ENCODE measurements around the gene MRPL24. TPM values are rescaled to one million over a fixed set of nuclear protein-coding genes. Genes with fewer than 3 reads are reported as not detected.

Gene MRPL24
- total RNA-seq, 1 experiment from 2014 or later, result 27.3 TPM

DNA sequence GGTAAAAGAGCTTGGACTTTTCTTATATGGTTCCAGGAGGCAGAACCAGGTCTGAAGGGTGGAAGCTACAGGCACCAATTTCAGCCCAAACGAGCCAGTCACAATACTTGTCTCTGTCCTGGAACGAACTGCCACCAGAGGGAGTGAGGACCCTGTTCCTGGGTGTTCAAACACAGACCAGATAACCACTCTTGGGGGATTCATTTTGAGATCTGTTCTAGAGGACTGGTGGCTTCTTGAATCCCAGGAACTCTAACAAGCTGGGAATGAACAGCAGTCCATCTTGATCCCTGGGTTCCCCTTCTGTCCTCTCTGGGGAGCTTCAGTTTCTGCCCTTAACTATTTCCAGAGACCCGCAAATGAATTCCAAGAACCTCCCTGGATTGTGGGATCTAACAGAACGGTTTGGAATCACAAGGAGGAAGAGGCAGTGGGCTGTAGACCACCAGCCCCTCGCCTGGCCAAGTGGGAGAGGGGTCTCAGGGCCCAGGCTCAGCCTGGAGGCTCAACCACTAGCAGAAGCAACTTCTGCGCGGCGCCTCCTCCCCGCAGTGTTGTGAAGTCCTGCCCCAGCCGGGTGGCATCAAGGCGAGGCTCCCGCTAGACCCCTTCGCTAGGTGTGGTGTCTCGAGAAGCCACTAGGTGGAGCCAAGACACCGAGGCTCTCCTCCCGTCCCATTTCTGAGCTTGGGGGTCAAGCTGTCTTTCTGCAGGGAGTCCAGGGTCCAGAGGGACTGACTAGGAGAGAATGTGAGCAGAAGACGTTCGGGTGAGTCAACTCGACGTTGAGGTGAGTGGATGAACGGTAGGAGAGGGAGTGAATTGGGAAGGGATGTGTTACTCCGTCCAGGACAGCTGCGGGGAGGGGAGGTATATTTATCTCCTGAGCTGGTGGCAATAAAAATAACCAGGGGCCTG lies 51.6 kb downstream of the MRPL24 start:
- H3K4me3 Mint-ChIP-seq, result peak overlapping the region; percentile 43 to 76
- H2BK20ac ChIP-seq (ENCODE audit: low read depth, low read length, poor library complexity, severe bottlenecking), result no peak overlapping the region
- no peak overlapping the region for H2BK15ac ChIP-seq (ENCODE audit: low read depth, low read length)
- H3K4ac ChIP-seq (ENCODE audit: low read depth, low read length), result no peak overlapping the region
- no peak overlapping the region for H3K56ac ChIP-seq (ENCODE audit: insufficient read length, low read depth, low read length)
- no peak overlapping the region for H2BK12ac ChIP-seq (ENCODE audit: insufficient read length, low read depth, low read length)
- H3K14ac ChIP-seq (ENCODE audit: insufficient read depth, low read length), result no peak overlapping the region
- no peaks in the 10 kb centered on the region for H3K79me1 ChIP-seq (ENCODE audit: insufficient read depth, low read depth, low read length, poor library complexity, severe bottlenecking)
- H3K23ac ChIP-seq (ENCODE audit: insufficient read length, low read depth, low read length), result no peak overlapping the region
- no peak overlapping the region for H4K91ac ChIP-seq (ENCODE audit: insufficient read length, low read depth, low read length)
- H3K27me3 ChIP-seq (ENCODE audit: insufficient read depth, low read length), result no peaks in the 10 kb centered on the region
- H2BK5ac ChIP-seq (ENCODE audit: insufficient read length, low read length), result no peak overlapping the region
- no peak overlapping the region for H2AK5ac ChIP-seq (ENCODE audit: insufficient read length, low read length)
- peaks cover 16% of the 10 kb centered on the region for H3K27me3 Mint-ChIP-seq (ENCODE audit: low read depth)
- H3K79me2 ChIP-seq (ENCODE audit: insufficient read depth, low read length), result no peaks in the 10 kb centered on the region
- H3K27ac ChIP-seq (ENCODE audit: insufficient read length, low read depth, low read length), result no peak overlapping the region
- H3K23me2 ChIP-seq (ENCODE audit: insufficient read length, low read depth, low read length, poor library complexity, severe bottlenecking), result peaks cover 10% of the 10 kb centered on the region
- TF ChIP-seq, protein P1, sequence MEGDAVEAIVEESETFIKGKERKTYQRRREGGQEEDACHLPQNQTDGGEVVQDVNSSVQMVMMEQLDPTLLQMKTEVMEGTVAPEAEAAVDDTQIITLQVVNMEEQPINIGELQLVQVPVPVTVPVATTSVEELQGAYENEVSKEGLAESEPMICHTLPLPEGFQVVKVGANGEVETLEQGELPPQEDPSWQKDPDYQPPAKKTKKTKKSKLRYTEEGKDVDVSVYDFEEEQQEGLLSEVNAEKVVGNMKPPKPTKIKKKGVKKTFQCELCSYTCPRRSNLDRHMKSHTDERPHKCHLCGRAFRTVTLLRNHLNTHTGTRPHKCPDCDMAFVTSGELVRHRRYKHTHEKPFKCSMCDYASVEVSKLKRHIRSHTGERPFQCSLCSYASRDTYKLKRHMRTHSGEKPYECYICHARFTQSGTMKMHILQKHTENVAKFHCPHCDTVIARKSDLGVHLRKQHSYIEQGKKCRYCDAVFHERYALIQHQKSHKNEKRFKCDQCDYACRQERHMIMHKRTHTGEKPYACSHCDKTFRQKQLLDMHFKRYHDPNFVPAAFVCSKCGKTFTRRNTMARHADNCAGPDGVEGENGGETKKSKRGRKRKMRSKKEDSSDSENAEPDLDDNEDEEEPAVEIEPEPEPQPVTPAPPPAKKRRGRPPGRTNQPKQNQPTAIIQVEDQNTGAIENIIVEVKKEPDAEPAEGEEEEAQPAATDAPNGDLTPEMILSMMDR (conservative IDR thresholded peaks at IDR 0.05), result peak; percentile 81
- H3K36me3 Mint-ChIP-seq (ENCODE audit: insufficient read depth in 1 of 3, low read depth in 3 of 3), result no peaks in the 10 kb centered on the region
- WGBS (ENCODE audit: extremely low coverage, insufficient read length, low lambda C conversion rate), result no CpG with 5 or more reads among the region's 23 CpGs
- peaks cover 0 to 5% of the 10 kb centered on the region in 2 experiments; a peak in 1 of 5 replicates for H3K9me3 Mint-ChIP-seq
- no peak overlapping the region for H2AFZ ChIP-seq (ENCODE audit: low read length)
- H3K18ac ChIP-seq (ENCODE audit: insufficient read length, low read depth, low read length), result no peak overlapping the region
- H4K8ac ChIP-seq (replicated peaks; ENCODE audit: insufficient read length, low read depth, low read length), result no peak overlapping the region
- H3K9ac ChIP-seq (ENCODE audit: extremely low read depth, insufficient read length, low read length), result no peak overlapping the region
- peak overlapping the region; percentile 79 for H3K4me2 ChIP-seq (ENCODE audit: insufficient read depth, insufficient read length, low read length)
- H3K27ac Mint-ChIP-seq, result peak overlapping the region in 2 of 3 experiments; percentile 46 to 61; a peak in 3 of 7 replicates
- peaks cover 52 to 56% of the 10 kb centered on the region in 2 experiments for H3K4me1 Mint-ChIP-seq
- peaks cover 17% of the 10 kb centered on the region; the same call in 1 of the 2 replicates for H3K4me1 ChIP-seq (ENCODE audit: insufficient read depth, low read length)
- H2BK120ac ChIP-seq (ENCODE audit: low read depth, low read length, poor library complexity, severe bottlenecking), result no peak overlapping the region
- no peaks in the 10 kb centered on the region for H3K9me3 ChIP-seq (ENCODE audit: control insufficient read depth, low read depth, low read length)
- peak; percentile 93 for DNase-seq
- no peak overlapping the region for H4K5ac ChIP-seq (ENCODE audit: insufficient read length, low read depth, low read length)
- no peaks in the 10 kb centered on the region for H4K20me1 ChIP-seq (ENCODE audit: control insufficient read depth, insufficient read depth, insufficient read length)
- no peak overlapping the region for H3T11ph ChIP-seq (ENCODE audit: low read length)

Other genes with a start within 250 kb of the MRPL24 start
- gene MEF2D, start 240.3 kb downstream of the MRPL24 start, total RNA-seq (2021), result 18.7 and 20.8 TPM in 2 replicates
- gene IQGAP3, start 168.5 kb downstream of the MRPL24 start, total RNA-seq (2021), result 24.5 and 24.7 TPM in 2 replicates
- 0.26 TPM in 1 of 2 replicates, not detected in the other for gene TTC24, start 161.4 kb downstream of the MRPL24 start, total RNA-seq (2021)
- gene NAXE, start 149.3 kb downstream of the MRPL24 start, total RNA-seq (2021), result 96.6 and 100 TPM in 2 replicates
- gene GPATCH4, start 139.6 kb downstream of the MRPL24 start, total RNA-seq (2021), result 64.6 and 71.7 TPM in 2 replicates
- 0.44 and 0.46 TPM in 2 replicates for gene HAPLN2, start 121.7 kb downstream of the MRPL24 start, total RNA-seq (2021)
- 0.88 and 1.2 TPM in 2 replicates for gene BCAN, start 99.0 kb downstream of the MRPL24 start, total RNA-seq (2021)
- gene NES, start 63.7 kb downstream of the MRPL24 start, total RNA-seq (2021), result 167 and 168 TPM in 2 replicates
- 180 and 184 TPM in 2 replicates for gene CRABP2, start 35.5 kb downstream of the MRPL24 start, total RNA-seq (2021)
- gene METTL25B, start 12.6 kb downstream of the MRPL24 start, total RNA-seq (2021), result 24.4 and 26.2 TPM in 2 replicates
- gene ISG20L2, start 12.3 kb downstream of the MRPL24 start, total RNA-seq (2021), result 52.4 and 57.6 TPM in 2 replicates
- gene HDGF, start 10.6 kb upstream of the MRPL24 start, total RNA-seq (2021), result 308 and 310 TPM in 2 replicates
- gene PRCC, start 26.4 kb upstream of the MRPL24 start, total RNA-seq (2021), result 129 TPM in 2 replicates
- 2.0 and 2.5 TPM in 2 replicates for gene SH2D2A, start 75.8 kb upstream of the MRPL24 start, total RNA-seq (2021)
- not detected in 2 replicates for gene INSRR, start 118.0 kb upstream of the MRPL24 start, total RNA-seq (2021)
- gene NTRK1, start 119.8 kb upstream of the MRPL24 start, total RNA-seq (2021), result 0.13 and 0.24 TPM in 2 replicates
- gene PEAR1, start 152.6 kb upstream of the MRPL24 start, total RNA-seq (2021), result 0.31 and 0.39 TPM in 2 replicates
- gene LRRC71, start 179.5 kb upstream of the MRPL24 start, total RNA-seq (2021), result not detected in 2 replicates